ENCODE results near the gene BRINP1. TPM values are rescaled to one million over a fixed set of nuclear protein-coding genes. Genes with fewer than 3 reads are reported as not detected.

BRINP1 gene
- total RNA-seq, 2 experiments from 2014 or later: not detected

DNA sequence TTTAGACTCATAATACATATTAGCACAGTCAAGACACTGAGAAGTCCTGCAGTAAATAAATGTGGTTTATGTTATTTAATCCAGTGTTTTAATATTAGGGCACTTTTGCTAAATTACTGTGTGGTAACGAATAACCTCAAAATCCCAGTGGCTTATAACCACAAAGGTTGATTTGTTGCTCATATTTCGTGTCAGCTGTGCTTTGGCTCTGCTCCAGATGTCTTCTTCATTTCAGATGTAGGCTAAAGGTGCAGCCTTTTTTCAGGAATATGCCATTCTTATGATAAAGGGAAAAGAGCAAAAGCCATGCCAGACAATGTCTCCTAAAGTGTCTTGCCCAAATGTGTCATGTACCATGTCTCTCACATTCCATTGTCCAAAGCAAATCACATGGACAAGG, 144.8 kb downstream of the BRINP1 start:
- H3K36me3 ChIP-seq (ENCODE audit: insufficient read depth, low read length): no peaks in the 10 kb centered on the region

DNA sequence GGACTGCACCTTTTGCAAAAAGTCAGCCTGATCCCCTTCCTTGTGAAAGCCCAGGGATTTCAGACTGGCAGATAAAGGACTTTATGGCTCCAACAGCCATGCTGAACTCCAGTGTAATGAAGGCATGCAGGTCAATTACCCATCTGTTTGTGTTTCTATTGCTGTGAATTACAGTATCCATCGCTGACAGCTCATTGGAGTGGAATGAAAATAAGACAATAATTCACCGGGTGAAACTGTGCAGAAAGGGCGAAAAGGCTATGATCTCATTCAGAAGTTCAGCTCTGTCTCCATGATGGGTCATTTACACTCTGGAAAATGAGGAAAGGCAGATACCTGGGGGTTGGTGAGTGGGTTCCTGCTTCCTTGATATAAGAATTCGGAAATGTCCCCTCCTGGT, 148.0 kb downstream of the BRINP1 start:
- no peak overlapping the region for H3K27ac Mint-ChIP-seq
- Histone ChIP-seq H3K36me3 (ENCODE audit: insufficient read depth, low read length) (no peaks in the 10 kb centered on the region), H3K4me1 (ENCODE audit: insufficient read depth, low read length) (no peaks in the 10 kb centered on the region), H3K27me3 (ENCODE audit: control insufficient read depth in 1 of 2, insufficient read depth in 2 of 2, low read length in 2 of 2) (no peaks in the 10 kb centered on the region), H3K27ac (ENCODE audit: low read depth in 1 of 2, low read length in 2 of 2) (no peak overlapping the region), H3K4me3 (ENCODE audit: low read length) (no peak overlapping the region), H3K9me3 (ENCODE audit: control insufficient read depth in 1 of 2, insufficient read depth in 1 of 2, low read length in 2 of 2) (no peaks in the 10 kb centered on the region)
- H3K27me3 Mint-ChIP-seq: no peaks in the 10 kb centered on the region
- ATAC-seq (ENCODE audit: poor library complexity) (no peak), DNase-seq (no peak)
- no peaks in the 10 kb centered on the region for H3K36me3 Mint-ChIP-seq (ENCODE audit: low read depth)
- POLR2A ChIA-PET: no interaction called here
- no peaks in the 10 kb centered on the region for H3K4me1 Mint-ChIP-seq (ENCODE audit: low read depth)
- no peak overlapping the region for H3K4me3 Mint-ChIP-seq
- intact Hi-C loops (cut with DNase I, micrococcal nuclease): no loop called here
- TF ChIP-seq, protein P1, sequence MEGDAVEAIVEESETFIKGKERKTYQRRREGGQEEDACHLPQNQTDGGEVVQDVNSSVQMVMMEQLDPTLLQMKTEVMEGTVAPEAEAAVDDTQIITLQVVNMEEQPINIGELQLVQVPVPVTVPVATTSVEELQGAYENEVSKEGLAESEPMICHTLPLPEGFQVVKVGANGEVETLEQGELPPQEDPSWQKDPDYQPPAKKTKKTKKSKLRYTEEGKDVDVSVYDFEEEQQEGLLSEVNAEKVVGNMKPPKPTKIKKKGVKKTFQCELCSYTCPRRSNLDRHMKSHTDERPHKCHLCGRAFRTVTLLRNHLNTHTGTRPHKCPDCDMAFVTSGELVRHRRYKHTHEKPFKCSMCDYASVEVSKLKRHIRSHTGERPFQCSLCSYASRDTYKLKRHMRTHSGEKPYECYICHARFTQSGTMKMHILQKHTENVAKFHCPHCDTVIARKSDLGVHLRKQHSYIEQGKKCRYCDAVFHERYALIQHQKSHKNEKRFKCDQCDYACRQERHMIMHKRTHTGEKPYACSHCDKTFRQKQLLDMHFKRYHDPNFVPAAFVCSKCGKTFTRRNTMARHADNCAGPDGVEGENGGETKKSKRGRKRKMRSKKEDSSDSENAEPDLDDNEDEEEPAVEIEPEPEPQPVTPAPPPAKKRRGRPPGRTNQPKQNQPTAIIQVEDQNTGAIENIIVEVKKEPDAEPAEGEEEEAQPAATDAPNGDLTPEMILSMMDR (IDR thresholded peaks at IDR 0.05): no peak
- CTCF ChIA-PET: no interaction called here
- H3K9me3 Mint-ChIP-seq: peaks cover 14% of the 10 kb centered on the region

More for the DNA sequence above, 144.8 kb downstream of the BRINP1 start:
- Histone ChIP-seq H3K27ac (ENCODE audit: low read depth in 1 of 2, low read length in 2 of 2) (no peak overlapping the region), H3K9me3 (ENCODE audit: control insufficient read depth in 1 of 2, insufficient read depth in 1 of 2, low read length in 2 of 2) (no peaks in the 10 kb centered on the region), H3K27me3 (ENCODE audit: control insufficient read depth in 1 of 2, insufficient read depth in 2 of 2, low read length in 2 of 2) (no peaks in the 10 kb centered on the region), H3K4me1 (ENCODE audit: insufficient read depth, low read length) (no peaks in the 10 kb centered on the region), H3K4me3 (ENCODE audit: low read length) (no peak overlapping the region)
- TF ChIP-seq, protein P1 (IDR thresholded peaks at IDR 0.05): no peak
- ATAC-seq (ENCODE audit: poor library complexity) (no peak), DNase-seq (no peak)
- Mint-ChIP-seq H3K4me3 (no peak overlapping the region), H3K9me3 (peaks cover 8% of the 10 kb centered on the region), H3K27me3 (no peaks in the 10 kb centered on the region), H3K36me3 (ENCODE audit: low read depth) (no peaks in the 10 kb centered on the region), H3K4me1 (ENCODE audit: low read depth) (no peaks in the 10 kb centered on the region), H3K27ac (no peak overlapping the region)
- ChIA-PET POLR2A (no interaction called here), CTCF (no interaction called here)
- intact Hi-C loops (cut with DNase I, micrococcal nuclease): no loop called here

DNA sequence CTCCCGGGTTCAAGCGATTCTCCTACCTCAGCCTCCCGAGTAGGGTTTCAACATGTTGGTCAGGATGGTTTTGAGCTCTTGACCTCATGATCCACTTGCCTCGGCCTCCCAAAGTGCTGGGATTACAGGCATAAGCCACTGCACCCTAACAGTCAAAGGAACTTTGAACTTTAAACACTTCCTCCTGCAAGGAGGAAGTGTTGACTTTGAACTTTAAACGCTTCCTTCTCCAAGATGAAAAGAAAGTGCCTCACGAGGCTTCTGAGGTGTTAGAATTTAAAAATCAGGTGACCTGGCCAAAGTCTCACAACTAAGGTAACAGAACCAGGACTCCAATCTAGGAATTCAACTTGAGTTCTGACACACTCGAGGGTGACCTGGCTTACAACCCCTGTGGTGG, 150.9 kb downstream of the BRINP1 start:
- TF ChIP-seq, protein P1 (IDR thresholded peaks at IDR 0.05): no peak
- DNase-seq: no peak
- H3K4me3 Mint-ChIP-seq: no peak overlapping the region
- no peaks in the 10 kb centered on the region for H3K36me3 Mint-ChIP-seq (ENCODE audit: low read depth)
- Histone ChIP-seq H3K9me3 (ENCODE audit: control insufficient read depth in 1 of 2, insufficient read depth in 1 of 2, low read length in 2 of 2) (no peaks in the 10 kb centered on the region), H3K27ac (ENCODE audit: low read depth in 1 of 2, low read length in 2 of 2) (no peak overlapping the region), H3K27me3 (ENCODE audit: control insufficient read depth in 1 of 2, insufficient read depth in 2 of 2, low read length in 2 of 2) (no peaks in the 10 kb centered on the region), H3K4me3 (ENCODE audit: low read length) (no peak overlapping the region), H3K4me1 (ENCODE audit: insufficient read depth, low read length) (no peaks in the 10 kb centered on the region), H3K36me3 (ENCODE audit: insufficient read depth, low read length) (no peaks in the 10 kb centered on the region)
- no peaks in the 10 kb centered on the region for H3K27me3 Mint-ChIP-seq
- peaks cover 11% of the 10 kb centered on the region for H3K9me3 Mint-ChIP-seq
- no peak overlapping the region for H3K27ac Mint-ChIP-seq
- no peak for ATAC-seq (ENCODE audit: poor library complexity)
- intact Hi-C loops (cut with DNase I, micrococcal nuclease): no loop called here
- H3K4me1 Mint-ChIP-seq (ENCODE audit: low read depth): no peaks in the 10 kb centered on the region
- POLR2A ChIA-PET: no interaction called here
- CTCF ChIA-PET: no interaction called here

Measured in CD4-positive, alpha-beta T cell (primary cell).